GM18858 (cell line): ENCODE measurements around the gene CDK19.

Experiments used
- ATAC-seq: cut with Tn5 transposase; IDR thresholded peaks from one replicate; pipeline ENCODE4 v1.9.1; 2021; ENCODE audit not compliant: unreplicated experiment

The CDK19 gene

DNA sequence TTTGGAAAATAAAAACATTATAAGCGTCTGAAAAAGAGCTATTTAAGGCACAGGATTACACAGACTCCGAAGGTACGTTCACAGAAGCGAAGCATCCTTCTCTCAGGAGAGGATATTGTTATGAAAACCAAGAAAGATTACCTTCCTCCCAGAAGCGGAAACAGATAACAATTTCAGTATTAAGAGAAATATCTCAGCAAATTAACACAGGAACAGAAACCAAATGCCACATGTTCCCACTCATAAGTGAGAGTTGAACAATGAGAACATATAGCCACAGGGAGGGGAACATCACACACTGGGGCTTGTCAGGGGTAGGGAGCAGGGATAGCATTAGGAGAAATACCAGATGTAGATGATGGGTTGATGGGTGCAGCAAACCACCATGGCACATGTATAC is 109.7 kb downstream of the CDK19 start:
- no peak for ATAC-seq

DNA sequence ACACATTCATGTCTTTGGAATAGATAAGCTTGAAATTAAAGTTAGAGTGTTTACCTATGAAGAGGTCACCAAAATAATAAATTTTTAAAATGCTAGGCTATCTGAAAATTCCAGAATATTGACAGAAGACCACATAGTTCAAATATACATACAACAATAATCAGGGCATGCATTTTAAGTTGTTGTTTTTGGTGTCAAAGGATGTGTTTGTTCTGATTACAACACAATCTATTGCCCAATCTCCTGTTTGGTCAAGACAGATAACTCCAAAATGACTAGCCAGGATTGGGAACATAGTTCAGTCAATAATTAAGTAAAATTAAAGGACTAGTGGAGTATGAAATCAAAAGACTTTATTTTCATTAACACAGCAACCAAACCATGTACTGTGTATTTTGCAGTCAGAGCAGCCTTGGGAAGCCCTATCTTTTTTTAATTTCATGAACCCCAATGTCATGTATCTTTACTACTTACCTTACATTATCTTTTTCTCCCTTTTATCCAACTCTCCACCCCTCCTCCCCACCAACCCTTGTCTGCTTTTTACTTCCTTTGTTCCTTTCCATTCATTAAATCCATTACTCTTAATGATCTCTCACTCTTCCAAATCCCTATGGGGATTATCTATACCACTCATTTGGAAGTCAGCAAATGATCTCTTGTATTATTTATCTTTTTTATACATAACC is 111.2 kb downstream of the CDK19 start:
- ATAC-seq, result no peak

DNA sequence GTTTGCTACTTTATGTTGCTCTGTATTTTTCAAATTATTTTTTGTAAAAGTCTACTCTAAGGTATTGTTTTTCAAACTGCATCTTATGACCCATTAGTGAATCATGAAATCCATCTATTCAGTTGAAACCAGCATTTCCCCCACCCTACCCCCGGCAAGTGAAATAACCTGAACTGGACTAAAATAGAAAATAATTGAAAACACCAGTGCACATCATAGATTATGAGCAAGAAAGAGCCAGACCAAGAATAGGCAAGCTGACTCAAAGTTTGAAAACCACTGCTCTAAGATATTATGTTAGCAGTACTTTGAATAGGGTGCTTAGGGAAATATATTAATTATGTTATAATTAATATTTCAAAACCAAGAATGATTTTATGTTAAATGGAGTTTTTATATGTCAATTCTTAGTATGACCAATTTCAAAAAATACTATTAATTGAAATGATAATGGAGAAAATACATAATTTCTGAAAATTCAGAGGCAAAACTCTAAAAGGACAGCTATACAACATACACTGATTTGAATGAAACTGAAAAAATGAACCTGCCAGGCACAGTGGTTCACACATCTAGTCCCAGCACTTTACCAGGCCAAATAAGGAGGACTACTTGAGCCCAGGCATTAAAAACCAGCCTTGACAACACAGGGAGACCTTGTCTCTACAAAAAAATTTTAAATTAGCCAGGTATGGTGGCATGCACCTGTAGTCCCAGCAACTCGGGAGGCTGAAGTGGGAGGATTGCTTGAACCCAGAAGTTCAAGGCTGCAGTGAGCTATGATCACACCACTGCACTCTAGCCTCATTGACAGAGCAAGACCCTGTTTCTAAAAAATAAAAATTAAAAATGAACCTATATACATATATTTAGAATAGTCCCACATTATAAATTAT is 112.0 kb downstream of the CDK19 start:
- peak; percentile 42 for ATAC-seq

DNA sequence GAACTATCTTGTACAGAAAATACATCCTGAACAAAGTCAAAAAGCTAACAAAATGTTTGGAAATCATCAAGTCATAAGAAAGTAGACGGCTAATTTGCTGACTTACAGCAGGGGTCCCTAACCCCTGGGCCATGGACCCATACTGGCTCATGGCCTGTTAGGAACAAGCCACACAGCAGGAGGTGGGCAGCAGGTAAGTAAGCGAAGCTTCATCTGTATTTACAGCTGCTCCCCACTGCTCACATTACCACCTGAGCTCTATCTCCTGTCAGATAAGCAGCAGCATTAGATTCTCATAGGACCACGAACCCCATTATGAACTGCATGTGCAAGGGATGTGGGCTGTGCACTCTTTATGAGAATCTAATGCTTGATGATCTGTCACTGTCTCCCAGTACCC is 115.5 kb downstream of the CDK19 start:
- ATAC-seq, result no peak

DNA sequence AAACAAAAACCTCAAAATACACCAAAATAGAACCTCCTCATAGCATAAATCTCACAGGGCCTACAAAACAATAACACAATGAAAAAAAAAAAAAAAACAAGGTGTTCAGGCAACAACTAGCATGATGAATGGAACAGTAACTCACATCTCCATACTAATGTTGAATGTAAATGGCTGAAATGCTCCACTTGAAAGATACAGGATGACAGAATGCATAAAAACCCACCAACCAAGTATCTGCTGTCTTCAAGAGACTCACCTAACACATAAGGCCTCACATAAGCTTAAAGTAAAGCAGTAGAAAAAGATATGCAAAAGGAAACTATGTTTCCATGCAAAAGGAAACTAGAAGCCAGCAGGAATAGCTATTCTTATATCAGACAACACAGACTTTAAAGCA is 121.3 kb downstream of the CDK19 start:
- no peak for ATAC-seq

DNA sequence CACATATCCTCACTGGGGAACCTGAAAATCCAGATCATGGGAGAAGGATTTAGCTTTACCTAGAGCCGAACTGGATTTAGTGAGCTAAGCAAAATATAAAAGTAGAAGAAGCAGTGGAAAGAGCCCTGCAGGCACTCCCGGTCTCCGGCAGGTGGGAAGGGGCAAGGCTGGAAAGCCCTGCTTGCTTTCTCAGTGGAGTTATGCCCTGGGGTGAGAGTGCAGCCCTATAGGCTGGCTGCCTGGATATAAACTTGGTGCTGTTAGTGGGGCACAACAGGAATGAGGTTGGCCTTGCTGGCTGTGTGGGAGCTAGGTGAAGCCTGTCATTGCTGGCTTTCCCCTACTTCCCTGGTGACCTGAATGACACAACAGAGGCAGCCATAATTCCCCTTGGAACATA is 122.0 kb downstream of the CDK19 start:
- no peak for ATAC-seq

DNA sequence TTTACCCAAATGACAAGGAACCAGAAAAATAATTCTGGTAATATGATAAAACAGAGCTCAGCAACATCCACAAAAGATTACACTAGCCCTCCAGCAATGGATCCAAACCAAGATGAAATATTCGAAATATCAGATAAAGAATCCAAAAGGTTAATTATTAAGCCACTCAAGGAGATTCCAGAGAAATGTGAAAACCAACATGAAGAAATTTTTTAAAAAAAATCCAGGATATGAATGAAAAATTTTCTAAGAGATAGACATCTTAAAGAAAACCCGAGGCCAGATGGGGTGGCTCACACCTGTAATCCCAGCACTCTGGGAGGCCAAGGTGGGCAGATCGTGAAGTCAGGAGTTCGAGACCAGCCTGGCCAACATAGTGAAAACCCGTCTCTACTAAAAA is 124.4 kb downstream of the CDK19 start:
- ATAC-seq, result no peak

DNA sequence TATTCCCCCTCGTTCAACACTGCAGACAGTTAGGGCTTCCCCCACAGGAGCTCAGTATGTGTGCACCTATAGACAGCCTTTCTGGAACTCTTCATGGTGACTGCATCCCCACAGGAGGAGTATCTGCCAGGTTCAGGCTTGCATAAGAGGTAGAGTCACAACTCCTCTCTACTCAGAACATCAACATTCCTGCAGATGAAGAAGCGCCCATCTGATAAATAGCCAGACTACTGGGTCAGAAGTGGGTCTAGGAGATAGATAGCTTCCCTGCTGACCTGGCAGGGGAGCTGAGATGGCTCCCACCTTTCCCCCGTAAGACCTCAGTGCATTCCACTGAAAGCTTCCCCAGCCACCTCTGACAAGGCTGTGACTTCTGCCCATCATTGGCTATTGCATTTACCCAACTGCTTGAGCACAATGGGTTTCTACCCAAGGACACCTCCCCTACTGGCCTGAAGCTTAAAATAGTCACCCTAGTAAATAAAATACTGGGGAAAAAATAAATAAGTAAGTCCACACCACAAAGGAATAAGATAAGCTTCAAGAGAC is 125.1 kb downstream of the CDK19 start:
- no peak for ATAC-seq

DNA sequence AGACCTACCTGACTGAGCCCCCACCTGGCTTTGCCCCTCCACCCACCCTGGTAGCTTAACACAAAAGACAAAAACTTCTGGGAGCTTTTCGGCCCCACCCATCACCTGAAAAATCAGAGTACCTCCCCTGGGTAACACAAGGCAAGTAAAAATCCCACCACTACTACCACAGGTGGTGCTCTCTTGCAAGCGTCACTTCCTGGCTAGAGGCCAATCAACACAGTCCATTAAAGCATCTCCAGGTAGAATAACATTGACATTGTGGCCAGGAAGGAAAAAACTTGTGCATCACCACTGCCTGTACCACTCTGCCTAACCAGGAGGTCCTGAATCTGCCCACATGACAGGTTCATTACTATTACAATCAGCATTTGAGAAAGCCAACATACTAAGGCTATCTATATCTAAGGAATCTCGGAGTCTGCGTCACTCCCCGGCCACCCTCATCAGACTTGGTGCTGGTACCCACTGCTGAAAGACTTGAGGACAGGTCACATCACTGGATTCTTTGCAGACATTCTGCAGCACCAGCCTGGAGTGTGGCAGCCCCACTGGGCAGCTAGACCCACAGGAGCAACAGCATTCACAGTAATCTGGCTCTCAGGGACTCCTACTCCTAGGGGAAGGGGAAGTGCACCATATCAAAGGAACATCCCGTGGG is 125.9 kb downstream of the CDK19 start:
- ATAC-seq, result no peak

DNA sequence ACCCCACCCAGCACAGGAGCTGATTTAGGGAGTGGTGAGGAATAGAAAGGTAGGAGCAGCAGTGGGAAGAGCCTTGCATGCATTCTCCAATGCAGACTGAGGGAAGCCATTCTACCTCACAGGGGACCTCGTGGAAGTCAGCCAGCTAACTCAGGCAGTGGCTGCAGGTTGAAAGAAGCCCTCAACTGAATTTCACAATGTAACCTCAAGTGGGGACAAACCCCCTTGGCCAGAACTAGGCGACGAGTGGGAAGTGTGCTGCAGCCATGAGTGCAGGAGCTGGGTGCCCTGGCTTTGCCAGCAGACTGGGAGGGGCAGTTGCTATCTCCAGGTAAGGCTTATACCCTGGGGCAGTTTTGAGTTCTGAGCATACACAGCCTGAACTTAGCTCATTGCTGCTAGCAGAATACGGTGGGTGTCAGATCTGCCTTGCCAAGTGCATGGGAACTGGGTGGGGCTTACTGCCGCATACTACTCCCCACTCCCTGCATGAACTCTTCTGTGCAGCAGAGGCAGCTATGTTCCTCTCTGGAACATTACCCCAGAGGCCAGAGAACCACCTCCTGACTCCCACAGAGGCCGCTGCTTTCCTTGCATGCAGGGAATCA is 126.5 kb downstream of the CDK19 start:
- no peak for ATAC-seq

DNA sequence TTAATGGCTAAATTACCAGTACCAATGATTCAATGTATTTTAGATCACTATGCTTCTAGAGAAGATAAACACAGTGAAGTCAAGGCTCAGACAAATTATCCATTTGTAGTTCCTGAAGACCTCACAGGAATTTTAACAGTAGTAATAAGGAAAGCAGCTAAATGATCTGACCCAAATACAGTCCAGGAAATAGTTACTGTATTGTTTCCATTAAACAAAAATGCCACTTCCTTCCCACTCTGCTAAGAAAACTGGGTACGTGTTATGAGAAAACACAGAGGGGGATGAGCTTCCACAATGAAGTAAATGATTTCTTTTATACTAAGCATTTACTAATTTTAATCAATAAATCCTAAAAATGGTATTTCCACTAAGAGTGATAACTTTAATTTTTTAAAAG is 127.9 kb downstream of the CDK19 start:
- ATAC-seq, result no peak

DNA sequence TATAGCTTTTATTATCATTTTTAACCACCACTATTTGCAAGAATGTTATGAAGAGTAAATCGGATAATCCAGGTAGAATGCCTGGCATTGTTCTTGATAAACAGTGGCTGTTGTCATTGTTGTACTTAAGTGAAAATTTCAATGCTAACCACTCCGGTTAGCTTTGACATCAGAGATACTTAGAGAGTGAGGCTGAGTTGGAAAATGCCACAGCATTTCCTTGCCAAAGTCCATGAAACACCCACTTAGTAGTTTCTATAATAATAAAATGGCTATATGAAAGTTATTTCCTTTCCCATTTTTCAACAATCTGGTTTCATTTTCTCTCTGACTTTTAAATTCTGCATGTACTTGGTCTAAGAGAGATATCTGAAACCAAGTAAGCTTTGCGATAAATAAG is 132.0 kb downstream of the CDK19 start:
- no peak for ATAC-seq

DNA sequence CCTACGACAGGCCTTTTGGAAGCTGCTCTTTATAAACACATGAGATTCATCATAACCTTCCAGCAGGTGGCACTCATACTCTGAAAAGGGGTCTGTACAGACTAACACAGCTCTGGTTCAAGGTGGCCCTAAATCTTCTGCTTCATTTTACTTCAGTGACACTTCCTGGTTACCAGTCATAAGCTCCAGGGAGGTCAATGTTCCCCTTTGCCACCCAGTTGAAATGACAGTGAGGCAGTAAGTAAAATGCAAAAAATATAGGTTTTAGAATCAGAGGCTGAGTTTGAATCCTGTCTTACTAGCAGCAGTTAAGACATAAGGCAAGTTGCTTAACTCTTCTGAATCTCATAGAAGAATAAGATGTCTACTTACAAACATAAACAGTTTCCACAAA is 132.8 kb downstream of the CDK19 start:
- ATAC-seq, result peak; percentile 97

DNA sequence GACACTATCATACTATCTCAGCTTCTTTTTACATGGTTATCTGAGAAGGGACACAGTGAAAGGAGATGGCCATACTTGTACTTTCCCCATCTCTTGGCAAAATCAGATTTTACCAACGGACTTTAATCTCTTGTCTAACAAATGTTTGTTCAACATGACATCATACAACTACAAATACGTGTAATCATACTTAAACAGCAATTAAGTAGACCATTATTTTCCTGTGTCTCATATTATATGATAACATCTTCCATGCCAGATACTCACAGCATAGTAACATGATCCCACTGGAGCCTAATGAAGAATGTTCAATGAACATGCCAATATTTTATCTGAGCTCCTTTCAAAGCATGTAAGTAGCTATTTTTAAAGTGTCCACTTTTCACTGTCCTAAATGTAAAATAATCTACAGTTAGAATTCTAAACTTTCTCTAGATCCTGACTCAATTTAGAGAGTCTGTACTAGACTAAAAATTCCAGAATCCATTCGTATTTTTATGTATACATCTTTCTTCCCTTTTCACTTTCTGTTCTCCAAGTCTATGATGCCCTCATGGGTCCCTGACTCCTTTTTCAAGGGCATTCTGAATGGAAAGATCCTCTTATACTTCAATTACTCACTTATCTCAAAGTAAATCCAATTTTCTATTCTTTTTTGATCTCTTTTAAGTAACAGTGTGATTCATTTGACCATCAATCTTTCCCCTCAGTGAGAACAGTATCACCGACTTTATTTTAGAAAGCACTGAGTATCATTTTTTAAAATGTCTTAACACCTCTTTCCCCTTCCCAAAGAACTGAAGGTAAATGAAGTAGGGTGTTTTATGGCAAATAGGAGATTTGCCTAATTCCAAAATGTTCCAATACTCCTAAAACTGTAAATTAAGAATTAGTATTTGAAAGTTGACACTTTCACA is 133.5 kb downstream of the CDK19 start:
- ATAC-seq, result no peak

DNA sequence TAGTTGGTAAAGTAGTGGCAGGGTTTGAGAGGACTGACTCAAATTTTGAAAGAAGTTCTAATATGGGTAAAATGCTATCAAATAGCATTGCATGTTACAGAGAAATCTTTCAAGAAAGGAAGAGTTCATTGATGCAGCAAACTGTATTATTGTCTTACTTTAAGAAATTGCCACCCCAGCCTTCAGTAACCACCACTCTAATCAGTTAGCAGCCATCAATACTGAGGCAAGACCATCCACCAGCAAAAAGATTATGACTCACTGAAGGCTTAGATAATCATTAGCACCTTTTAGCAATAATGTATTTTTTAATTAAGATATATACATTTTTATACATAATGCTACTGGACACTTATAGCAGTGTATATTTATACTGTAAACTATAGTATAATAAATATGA is 138.9 kb downstream of the CDK19 start:
- ATAC-seq, result no peak

DNA sequence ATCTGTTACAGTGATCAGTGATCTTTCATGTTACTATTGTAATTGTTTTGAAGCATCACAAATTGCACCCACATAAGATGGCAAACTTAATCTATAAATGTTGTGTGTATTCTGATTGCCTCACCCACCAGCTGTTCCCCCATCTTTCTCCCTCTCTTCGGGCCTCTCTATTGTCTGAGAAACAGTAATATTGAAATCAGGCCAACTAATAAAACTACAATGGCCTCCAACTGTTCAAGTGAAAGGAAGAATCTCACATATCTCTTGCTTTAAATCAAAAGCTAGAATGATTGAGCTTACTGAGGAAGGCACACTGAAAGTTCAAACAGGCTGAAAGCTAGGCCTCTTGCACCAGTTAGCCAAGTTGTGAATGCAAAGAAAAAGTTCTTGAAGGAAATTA is 141.2 kb downstream of the CDK19 start:
- no peak for ATAC-seq

DNA sequence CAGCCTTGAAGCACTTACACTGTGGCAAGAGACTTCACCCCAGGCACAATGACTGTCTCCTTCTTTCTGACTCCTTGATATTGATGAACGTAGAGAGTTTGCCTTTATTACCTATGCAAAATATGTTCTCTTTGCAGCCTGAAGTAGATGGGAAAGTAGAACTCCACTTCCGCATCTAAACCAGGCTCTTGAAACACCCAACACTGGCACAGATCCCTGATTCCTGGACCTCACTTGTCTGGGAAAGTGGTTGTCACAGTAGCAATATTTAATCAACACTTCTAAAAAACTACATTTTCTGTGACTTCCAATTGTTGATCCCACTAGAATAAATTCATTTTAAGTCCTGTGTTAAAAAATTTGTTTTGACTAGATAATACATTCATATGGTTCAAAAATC is 143.1 kb downstream of the CDK19 start:
- no peak for ATAC-seq

DNA sequence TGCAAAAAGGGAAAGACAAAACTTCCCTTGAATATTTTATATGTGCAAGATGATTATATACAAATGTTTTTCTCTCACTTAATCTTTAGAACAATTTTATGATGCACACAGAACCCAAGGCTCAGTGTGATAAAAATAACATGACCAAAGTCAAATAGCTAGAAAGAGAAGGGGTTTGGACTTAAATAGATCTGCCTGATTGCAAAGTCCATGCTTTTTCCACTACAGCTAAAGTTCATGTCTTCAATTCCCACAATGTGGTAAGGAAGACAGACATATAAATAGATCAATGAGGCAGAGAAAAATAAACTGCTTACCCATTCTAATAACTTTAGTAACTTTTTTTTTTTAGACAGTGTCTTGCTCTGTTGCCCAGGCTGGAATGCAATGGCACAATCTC is 143.8 kb downstream of the CDK19 start:
- no peak for ATAC-seq

DNA sequence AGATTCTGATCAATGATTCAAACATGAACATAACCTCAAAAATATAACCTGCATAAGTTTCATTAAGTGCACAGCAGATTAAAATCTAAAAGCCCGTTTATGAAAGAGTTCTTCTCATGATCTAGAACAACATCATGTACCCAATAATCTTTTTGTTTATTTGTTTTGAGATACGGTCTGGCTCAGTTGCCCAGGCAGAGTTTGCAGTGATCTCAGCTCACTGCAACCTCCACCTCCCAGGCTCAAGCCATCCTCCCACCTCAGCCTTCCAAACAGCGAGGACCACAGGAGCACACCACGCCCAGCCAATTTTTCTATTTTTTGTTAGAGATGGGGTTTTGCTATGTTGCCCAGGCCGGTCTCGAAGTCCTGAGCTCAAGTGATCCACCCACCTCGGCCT is 149.7 kb downstream of the CDK19 start:
- no peak for ATAC-seq

DNA sequence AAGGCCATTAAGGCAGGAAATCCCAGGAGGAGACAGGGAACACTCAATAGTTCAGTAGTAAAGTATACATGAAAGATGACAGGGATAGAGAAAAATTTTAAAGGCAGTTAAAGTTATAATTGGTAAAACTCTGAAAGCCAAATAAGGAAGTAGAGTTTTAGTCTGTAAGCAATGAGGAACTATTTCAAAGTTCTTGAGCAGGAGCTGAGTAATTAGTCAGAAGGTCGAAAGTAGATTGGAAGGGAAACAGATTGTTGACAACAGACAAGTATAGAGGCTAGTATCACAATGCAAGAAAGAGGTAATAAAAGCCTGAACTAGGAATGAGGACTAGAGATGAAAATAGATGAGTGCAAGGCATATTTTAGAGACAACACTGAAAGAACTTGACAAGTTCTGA is 150.3 kb downstream of the CDK19 start:
- ATAC-seq, result no peak
